ENCODE data around the gene KIF5A. TPM values are rescaled to one million over a fixed set of nuclear protein-coding genes. Genes with fewer than 3 reads are reported as not detected.
"Not testable (repeated sequence)": the region's sequence is repeated elsewhere in the genome, so short reads cannot be mapped to it uniquely, and the experiment has no call there.

Gene KIF5A
- total RNA-seq, 4 donors from 2014 or later, result 0.15 to 0.22 (median 0.19) TPM; not detected in 1

DNA sequence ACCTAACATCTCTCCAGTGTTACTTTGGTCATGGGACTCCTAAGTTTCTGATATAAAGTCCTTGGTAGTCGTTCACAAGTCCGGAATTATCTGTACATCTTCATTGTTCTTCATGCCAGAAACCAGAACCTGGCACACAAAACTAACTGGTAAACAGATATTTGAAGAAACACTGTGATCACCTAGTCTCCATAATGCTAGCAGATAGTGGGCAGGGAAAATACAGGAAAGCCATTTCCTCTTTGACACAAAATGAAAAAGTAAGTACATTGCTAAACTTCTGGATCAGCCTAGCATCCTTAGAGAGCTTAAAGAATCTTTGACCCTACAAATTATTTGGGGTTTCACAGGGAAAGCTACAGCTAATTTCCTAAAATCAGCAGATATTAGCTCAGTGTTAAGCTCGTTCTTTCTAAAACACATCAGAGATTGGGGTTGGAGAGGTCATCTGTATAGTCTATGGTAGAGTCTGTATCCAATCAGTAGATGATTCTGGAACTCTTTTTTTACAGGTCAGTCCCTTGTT, 34.4 kb upstream of the KIF5A start:
- Histone ChIP-seq H3K4me3 (no peak overlapping the region), H3K27ac (peak overlapping the region in 2 of 4 donors; percentile 99), H3K9me3 (no peaks in the 10 kb centered on the region), H3K36me3 (peaks cover 17 to 79% (median 38%) of the 10 kb centered on the region in 3 donors), H3K4me1 (peaks cover 20 to 50% (median 25%) of the 10 kb centered on the region in 3 donors), H3K27me3 (no peaks in the 10 kb centered on the region)
- WGBS, 2 donors, result 74 to 78% methylated on average over 3 of the region's 3 CpGs
- TF ChIP-seq, protein P1, sequence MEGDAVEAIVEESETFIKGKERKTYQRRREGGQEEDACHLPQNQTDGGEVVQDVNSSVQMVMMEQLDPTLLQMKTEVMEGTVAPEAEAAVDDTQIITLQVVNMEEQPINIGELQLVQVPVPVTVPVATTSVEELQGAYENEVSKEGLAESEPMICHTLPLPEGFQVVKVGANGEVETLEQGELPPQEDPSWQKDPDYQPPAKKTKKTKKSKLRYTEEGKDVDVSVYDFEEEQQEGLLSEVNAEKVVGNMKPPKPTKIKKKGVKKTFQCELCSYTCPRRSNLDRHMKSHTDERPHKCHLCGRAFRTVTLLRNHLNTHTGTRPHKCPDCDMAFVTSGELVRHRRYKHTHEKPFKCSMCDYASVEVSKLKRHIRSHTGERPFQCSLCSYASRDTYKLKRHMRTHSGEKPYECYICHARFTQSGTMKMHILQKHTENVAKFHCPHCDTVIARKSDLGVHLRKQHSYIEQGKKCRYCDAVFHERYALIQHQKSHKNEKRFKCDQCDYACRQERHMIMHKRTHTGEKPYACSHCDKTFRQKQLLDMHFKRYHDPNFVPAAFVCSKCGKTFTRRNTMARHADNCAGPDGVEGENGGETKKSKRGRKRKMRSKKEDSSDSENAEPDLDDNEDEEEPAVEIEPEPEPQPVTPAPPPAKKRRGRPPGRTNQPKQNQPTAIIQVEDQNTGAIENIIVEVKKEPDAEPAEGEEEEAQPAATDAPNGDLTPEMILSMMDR (IDR thresholded peaks at IDR 0.05), result no peak
- intact Hi-C loops (cut with DNase I), result no loop called here
- no peak for DNase-seq

DNA sequence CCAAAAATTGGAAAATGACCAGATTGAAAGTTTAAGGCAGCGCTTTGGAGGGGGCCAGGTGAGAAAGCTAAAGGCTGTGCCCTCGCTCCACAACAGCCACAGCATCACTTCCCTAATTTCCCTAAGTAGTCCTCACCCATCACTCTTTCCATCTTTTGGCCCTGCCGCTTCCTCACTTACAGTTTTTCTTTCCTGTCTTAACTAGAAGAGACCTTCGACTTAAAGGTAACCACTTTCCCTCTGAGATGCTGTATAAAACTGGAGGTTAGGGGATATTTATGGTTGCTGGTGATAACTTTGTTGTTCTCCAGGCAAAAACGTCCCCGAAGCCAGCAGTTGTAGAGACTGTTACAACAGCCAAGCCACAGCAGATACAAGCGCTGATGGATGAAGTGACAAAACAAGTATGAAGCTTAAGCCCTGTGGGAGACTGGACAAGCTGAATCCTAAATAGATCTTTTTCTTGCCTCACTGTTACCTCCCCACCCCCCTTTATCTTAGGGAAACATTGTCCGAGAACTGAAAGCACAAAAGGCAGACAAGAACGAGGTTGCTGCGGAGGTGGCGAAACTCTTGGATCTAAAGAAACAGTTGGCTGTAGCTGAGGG, 33.8 kb upstream of the KIF5A start:
- Histone ChIP-seq H3K36me3 (peaks cover 17 to 73% (median 38%) of the 10 kb centered on the region in 3 donors), H3K4me3 (no peak overlapping the region), H3K9me3 (no peaks in the 10 kb centered on the region), H3K4me1 (peaks cover 24 to 53% (median 27%) of the 10 kb centered on the region in 3 donors), H3K27ac (peak overlapping the region in 3 of 4 donors; percentile 36 to 99 (median 99)), H3K27me3 (no peaks in the 10 kb centered on the region)
- 75 to 78% methylated on average over 11 of the region's 11 CpGs for WGBS, 2 donors
- no peak for DNase-seq
- intact Hi-C loops (cut with DNase I), result no loop called here
- TF ChIP-seq, protein P1 (IDR thresholded peaks at IDR 0.05), result no peak
- TF ChIP-seq POLR2A (IDR thresholded peaks at IDR 0.05), result no peak

DNA sequence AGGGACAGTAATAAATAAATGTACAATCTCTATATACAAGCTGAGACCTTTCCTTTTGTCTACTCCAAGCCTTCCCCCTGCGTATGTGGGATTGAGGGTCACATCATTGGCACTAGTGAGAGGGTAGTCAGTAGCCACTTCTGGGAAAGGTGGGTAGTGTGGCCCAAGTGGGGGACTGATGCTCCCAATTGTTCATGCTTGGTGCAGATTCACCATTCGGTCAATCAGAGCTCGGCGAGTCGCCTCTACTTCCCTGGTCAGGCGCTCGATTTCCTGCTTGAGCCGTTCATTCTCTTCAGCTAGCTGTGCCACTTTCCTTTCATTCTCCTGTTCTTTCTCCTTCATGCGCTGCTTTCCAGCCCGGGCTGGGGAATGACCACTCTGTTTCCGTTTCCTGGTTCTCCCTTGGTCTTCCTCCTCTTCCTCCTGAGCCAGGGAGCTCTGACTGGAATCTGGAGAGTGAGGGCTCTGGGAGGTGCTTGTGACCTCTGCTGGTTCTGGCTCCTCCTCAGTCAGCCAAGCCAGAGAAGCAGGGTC, 33.2 kb upstream of the KIF5A start:
- Histone ChIP-seq H3K27ac (peak overlapping the region; percentile 36 to 99 (median 82)), H3K4me1 (peaks cover 31 to 59% (median 34%) of the 10 kb centered on the region in 3 donors), H3K4me3 (no peak overlapping the region), H3K36me3 (peaks cover 17 to 67% (median 38%) of the 10 kb centered on the region in 3 donors), H3K9me3 (no peaks in the 10 kb centered on the region), H3K27me3 (no peaks in the 10 kb centered on the region)
- WGBS, 2 donors, result 82 to 87% methylated on average over 10 to 11 of the region's 11 CpGs
- intact Hi-C loops (cut with DNase I), result no loop called here
- no peak for TF ChIP-seq POLR2A (IDR thresholded peaks at IDR 0.05)
- TF ChIP-seq, protein P1 (IDR thresholded peaks at IDR 0.05), result no peak
- no peak for DNase-seq

DNA sequence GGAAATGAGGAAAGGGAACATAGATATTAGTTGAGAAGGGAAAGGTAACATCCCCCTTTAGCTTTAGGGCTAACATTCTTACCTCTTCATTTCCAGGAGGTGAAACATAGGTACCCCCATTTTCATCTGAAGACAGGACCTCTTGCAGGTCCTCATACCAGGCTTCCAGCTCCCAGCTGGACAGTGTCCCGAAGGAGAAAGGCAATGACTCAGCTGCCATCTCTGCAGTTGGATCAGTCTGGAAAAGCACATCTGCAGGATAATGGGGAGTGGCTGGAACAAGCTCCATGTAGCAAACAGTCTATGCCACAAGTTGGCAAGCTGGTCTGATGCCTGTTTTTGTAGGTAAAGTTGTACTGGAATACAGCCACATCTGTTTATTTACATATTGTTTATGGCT, 32.7 kb upstream of the KIF5A start:
- intact Hi-C loops (cut with DNase I), result no loop called here
- H3K27me3 ChIP-seq, result no peaks in the 10 kb centered on the region
- DNase-seq, result no peak
- 0 to 44% methylated on average over 1 of the region's 1 CpG for WGBS, 2 donors
- no peak for TF ChIP-seq POLR2A (IDR thresholded peaks at IDR 0.05)
- TF ChIP-seq, protein P1 (IDR thresholded peaks at IDR 0.05), result no peak
- H3K9me3 ChIP-seq, result no peaks in the 10 kb centered on the region
- peak overlapping the region; percentile 36 to 99 (median 82) for H3K27ac ChIP-seq
- H3K36me3 ChIP-seq, result peaks cover 17 to 62% (median 33%) of the 10 kb centered on the region in 3 donors
- peaks cover 36 to 64% (median 38%) of the 10 kb centered on the region in 3 donors for H3K4me1 ChIP-seq
- H3K4me3 ChIP-seq, result no peak overlapping the region

DNA sequence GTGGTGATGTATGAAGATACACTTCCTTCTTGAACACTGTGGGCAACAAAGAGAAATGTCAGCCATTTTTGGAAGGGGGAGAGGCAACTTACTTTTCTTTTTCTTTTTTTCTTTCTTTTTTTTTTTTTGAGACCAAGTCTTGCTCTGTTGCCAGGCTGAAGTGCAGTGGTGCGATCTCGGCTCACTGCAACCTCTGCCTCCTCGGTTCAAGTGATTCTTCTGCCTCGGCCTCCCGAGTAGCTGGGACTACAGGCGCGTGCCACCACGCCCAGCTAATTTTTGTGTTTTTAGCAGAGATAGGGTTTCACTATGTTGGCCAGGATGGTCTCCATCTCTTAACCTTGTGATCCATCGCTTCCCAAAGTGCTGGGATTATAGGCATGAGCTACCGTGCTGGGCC, 32.1 kb upstream of the KIF5A start:
- DNase-seq; intact Hi-C loops (cut with DNase I); H3K9me3 ChIP-seq; H3K27me3 ChIP-seq: not testable (repeated sequence)
- Histone ChIP-seq H3K4me3 (peak overlapping the region in 1 of 4 donors; percentile 69), H3K36me3 (peaks cover 17 to 56% (median 29%) of the 10 kb centered on the region in 3 donors), H3K27ac (peak overlapping the region; percentile 24 to 100 (median 99)), H3K4me1 (peaks cover 38 to 66% (median 38%) of the 10 kb centered on the region in 3 donors)
- 82 to 83% methylated on average over 10 of the region's 10 CpGs for WGBS, 2 donors
